Heart right ventricle (tissue), 16 donors: ENCODE data around the gene SF1. TPM values are rescaled to one million over a fixed set of nuclear protein-coding genes. Genes with fewer than 3 reads are reported as not detected.
"Not testable (repeated sequence)": the region's sequence is repeated elsewhere in the genome, so short reads cannot be mapped to it uniquely, and the experiment has no call there.

Experiments
- ATAC-seq, 8 donors: fragments of 200-7000 bp; cut with Tn5 transposase; one replicate each; pipeline ENCODE4 v1.9.1; 2020; ENCODE audit warnings: mild to moderate bottlenecking in 8 of 8, moderate library complexity in 8 of 8, moderate number of reproducible peaks in 1 of 8
- DNase-seq, 2 donors: peaks; one replicate each; pipeline ENCODE4 v3.0.0-alpha.2; 2020
- H3K27ac ChIP-seq, 10 donors: fragments of 200-600 bp; sonication (generic) in 2 of 10; one replicate each; pipeline versions ENCODE4 v1.5.0 to v1.8.0; 2020 to 2022; ENCODE audit warnings: mild to moderate bottlenecking in 3 of 10
- H3K27me3 ChIP-seq, 7 donors: fragments of 200-600 bp; one replicate each; pipeline ENCODE4 v1.8.0; 2021 to 2022; ENCODE audit warnings: mild to moderate bottlenecking in 2 of 7
- H3K36me3 ChIP-seq, 9 donors: fragments of 200-600 bp; sonication (generic) in 1 of 9; one replicate each; pipeline versions ENCODE4 v1.5.0 to v1.8.0; 2020 to 2022; ENCODE audit warnings: mild to moderate bottlenecking in 2 of 9
- H3K4me1 ChIP-seq, 9 donors: fragments of 200-600 bp; sonication (generic) in 1 of 9; one replicate each; pipeline versions ENCODE4 v1.5.0 to v1.8.0; 2020 to 2022; ENCODE audit warnings: mild to moderate bottlenecking in 4 of 9
- H3K4me3 ChIP-seq, 10 donors: fragments of 200-600 bp; sonication (generic) in 2 of 10; one replicate each; pipeline versions ENCODE4 v1.5.0 to v1.8.0; 2020 to 2022; ENCODE audit warnings: mild to moderate bottlenecking in 7 of 10, moderate library complexity in 2 of 10
- H3K9me3 ChIP-seq, 11 donors: fragments of 200-600 bp in 10 of 11; sonication (generic) in 2 of 11; one replicate each; pipeline versions ENCODE4 v1.5.0 to v1.8.0; 2013 to 2022; ENCODE audit warnings: mild to moderate bottlenecking in 2 of 11, control low read depth in 1 of 11, moderate library complexity in 1 of 11
- WGBS, 2 donors: extraction: QIAGEN DNeasy Blood & Tissue Kit; methylation state at CpG; one replicate each; pipeline ENCODE4 v1.1.7; 2013; ENCODE audit warnings: inconsistent platforms in 1 of 2; 5-methylcytosine and 5-hydroxymethylcytosine counted together
- intact Hi-C, 10 donors: fragments of 100-400 bp; cut with DNase I; formaldehyde crosslinking; loops; one replicate each; pipeline versions ENCODE4 v1.11.1 to v1.14.2; 2022
- polyA plus RNA-seq, 2 donors: library from polyadenylated mRNA; stranded (reverse); fragments of 200-250 nt; gene quantifications; one replicate each; pipeline ENCODE4 v1.2.3, GENCODE V29; 2013
- total RNA-seq, 10 donors: library from RNA; stranded (reverse); fragmentation: NEBNext Ultra II Directional in 3 of 10; extraction: Animal tissue kit (Norgen Biotek cat#: 25700) in 3 of 10; gene quantifications; one replicate each; pipeline versions ENCODE4 v1.2.1 to v1.2.4, GENCODE V29; 2021 to 2023
- TF ChIP-seq, protein P1 (sequence below), 9 donors: fragments of 200-600 bp; sonication (generic) in 2 of 9; IDR thresholded peaks; one replicate each; pipeline versions ENCODE4 v1.5.0 to v1.8.0; 2021 to 2022; ENCODE audit warnings: antibody characterized with exemption in 9 of 9, mild to moderate bottlenecking in 5 of 9, moderate library complexity in 1 of 9
- donor health status: Arrhythmogenic right ventricular cardiomyopathy.
- donor health status: ischemic (EF 13 %, LVEDD 7.1; RV severe dilation, severe dysfunction).
- donor health status: healthy with polysubstance abuse.
- donor health status: DM: no; HTN: yes; CAD: no.
- donor health status: DM: no; HTN: no; CAD: no.
- donor health status: ischemic (EF 25% LVEDD 6.9; RV normal size, moderate dysfunction).
- donor health status: ischemic (EF 25% LVEDD 5.7; RV mildly dilated, moderate dysfunction).
- donor health status: healthy.
- donor health status: DM: yes; HTN: yes; CAD: no.
- donor health status: Ischemic cardiomyopathy.
- donor health status: ischemic (EF 35%, LVEDD 5.7; RV mildly dilated, moderate dysfunction).
- donor health status: nonischemic (EF 11% LVEDD 7.7; RV severe dilation, severe dysfunction).
- donor health status: DM: yes; HTN: yes; CAD: no.
- donor health status: PGD.
- donor health status: ischemic (EF 29% LVEDD 5.4; RV normal size, mild dysfunction).
- donor health status: nonischemic (EF 23%, LVEDD 6.1; RV moderate dilation, normal function).

SF1 gene
- total and polyA plus RNA-seq, 12 donors = 45.6 to 201 (median 160) TPM

DNA sequence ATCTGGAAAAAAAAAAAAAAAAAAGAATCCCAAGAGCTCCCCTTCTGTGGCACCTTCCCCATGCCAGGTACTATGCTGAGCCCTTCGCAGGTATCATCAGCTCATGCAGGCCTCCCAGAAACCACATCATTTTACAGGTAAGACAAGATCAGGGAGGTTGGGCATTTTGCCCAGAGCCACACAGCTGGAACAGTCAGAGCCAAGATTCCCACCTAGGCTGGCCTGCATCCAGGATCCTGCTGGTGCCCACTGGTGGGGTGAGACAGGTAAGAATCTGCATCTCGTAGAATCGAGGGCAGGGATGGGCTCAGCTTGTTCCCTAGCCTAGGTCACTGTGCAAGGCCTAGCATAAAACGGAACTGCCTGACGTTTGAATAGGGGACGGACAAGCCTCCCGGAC, 47.7 kb upstream of the SF1 start:
- intact Hi-C loops = no loop called here
- TF ChIP-seq, protein P1, sequence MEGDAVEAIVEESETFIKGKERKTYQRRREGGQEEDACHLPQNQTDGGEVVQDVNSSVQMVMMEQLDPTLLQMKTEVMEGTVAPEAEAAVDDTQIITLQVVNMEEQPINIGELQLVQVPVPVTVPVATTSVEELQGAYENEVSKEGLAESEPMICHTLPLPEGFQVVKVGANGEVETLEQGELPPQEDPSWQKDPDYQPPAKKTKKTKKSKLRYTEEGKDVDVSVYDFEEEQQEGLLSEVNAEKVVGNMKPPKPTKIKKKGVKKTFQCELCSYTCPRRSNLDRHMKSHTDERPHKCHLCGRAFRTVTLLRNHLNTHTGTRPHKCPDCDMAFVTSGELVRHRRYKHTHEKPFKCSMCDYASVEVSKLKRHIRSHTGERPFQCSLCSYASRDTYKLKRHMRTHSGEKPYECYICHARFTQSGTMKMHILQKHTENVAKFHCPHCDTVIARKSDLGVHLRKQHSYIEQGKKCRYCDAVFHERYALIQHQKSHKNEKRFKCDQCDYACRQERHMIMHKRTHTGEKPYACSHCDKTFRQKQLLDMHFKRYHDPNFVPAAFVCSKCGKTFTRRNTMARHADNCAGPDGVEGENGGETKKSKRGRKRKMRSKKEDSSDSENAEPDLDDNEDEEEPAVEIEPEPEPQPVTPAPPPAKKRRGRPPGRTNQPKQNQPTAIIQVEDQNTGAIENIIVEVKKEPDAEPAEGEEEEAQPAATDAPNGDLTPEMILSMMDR (IDR thresholded peaks at IDR 0.05) = no peak

DNA sequence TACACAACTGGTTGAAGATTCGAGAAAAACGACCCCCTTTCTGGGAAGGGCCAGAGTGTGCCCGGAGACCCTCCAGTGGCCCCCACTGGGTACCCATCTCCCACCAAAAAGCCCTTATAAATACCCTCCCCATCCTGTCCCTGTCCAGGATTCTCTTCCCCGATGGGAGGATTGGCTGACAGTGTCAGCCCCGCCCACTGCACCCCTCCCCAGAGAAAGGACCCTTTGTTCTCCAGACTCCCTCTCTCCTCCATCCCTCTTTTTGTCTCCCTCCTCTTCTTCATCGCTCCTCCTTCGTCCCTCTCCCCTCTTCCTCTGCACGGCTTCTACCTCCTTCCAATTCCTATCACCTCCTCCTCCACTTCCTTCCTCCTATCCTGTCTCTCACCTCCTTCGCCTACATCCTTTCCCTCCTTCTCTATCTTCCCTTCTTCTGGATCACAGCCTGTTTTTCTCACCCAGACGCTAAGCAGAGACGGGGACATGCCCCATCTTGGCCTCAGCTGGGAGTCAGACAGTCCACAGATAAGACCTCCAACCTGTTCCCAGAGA, 45.3 kb upstream of the SF1 start:
- DNase-seq = no peak
- no peaks in the 10 kb centered on the region for H3K27me3 ChIP-seq
- intact Hi-C loops = no loop called here
- TF ChIP-seq, protein P1 (IDR thresholded peaks at IDR 0.05) = no peak
- no peak for ATAC-seq
- H3K27ac ChIP-seq = no peak overlapping the region
- H3K4me1 ChIP-seq = no peaks in the 10 kb centered on the region
- H3K9me3 ChIP-seq = no peaks in the 10 kb centered on the region
- WGBS, 2 donors = 52 to 63% methylated on average over 11 of the region's 11 CpGs
- H3K36me3 ChIP-seq = no peaks in the 10 kb centered on the region
- no peak overlapping the region for H3K4me3 ChIP-seq

More for the DNA sequence above, 47.7 kb upstream of the SF1 start:
- no peaks in the 10 kb centered on the region for H3K27me3 ChIP-seq
- WGBS, 2 donors = 91 to 92% methylated on average over 7 of the region's 7 CpGs
- DNase-seq (no peak), ATAC-seq (no peak)
- no peaks in the 10 kb centered on the region for H3K9me3 ChIP-seq
- H3K4me3 ChIP-seq = no peak overlapping the region
- no peak overlapping the region for H3K27ac ChIP-seq
- no peaks in the 10 kb centered on the region for H3K4me1 ChIP-seq
- H3K36me3 ChIP-seq = no peaks in the 10 kb centered on the region

DNA sequence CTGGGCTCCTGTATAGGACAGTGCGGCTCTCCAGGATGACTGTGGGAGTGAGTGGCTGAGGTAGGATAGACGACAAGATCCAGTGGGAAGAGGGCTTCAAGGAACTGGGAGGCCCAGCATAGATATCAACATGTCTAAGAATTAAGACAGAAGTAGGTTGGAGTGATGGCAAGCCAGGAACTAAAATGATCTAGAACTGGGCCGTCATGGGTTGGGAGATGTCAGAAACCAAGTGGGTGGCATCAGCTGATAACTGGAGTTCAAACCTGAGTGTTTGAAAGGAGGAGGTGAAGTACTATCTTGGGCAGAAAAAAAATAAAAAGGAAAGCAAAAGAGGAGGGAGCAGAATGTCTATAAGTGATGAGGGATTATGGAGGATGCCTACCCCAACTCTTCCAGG, 39.1 kb upstream of the SF1 start:
- H3K9me3 ChIP-seq = no peaks in the 10 kb centered on the region
- WGBS, 2 donors = 75% methylated on average over 3 of the region's 3 CpGs
- H3K27me3 ChIP-seq = no peaks in the 10 kb centered on the region
- TF ChIP-seq, protein P1 (IDR thresholded peaks at IDR 0.05) = no peak
- no peak for DNase-seq
- no peaks in the 10 kb centered on the region for H3K36me3 ChIP-seq
- H3K27ac ChIP-seq = no peak overlapping the region
- ATAC-seq = no peak
- intact Hi-C loops = no loop called here
- H3K4me3 ChIP-seq = no peak overlapping the region
- H3K4me1 ChIP-seq = no peaks in the 10 kb centered on the region

DNA sequence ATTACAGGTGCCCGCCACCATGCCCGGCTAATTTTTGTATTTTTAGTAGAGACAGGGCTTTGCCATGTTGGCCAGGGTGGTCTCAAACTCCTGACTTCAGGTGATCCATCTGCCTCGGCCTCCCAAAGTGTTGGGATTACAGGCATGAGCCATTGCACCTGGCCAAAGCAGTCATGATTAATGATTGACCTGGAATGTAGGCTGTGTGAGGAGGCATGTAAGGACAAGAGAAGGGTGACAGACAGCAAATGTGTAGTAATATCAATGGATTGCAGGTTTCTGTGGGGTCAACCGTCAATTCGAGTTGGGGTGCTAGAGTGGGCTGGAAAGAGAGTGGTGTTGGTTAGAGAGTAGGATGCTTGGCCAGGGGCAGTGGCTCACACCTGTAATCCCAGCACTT, 37.1 kb upstream of the SF1 start:
- DNase-seq, H3K27me3 ChIP-seq, H3K9me3 ChIP-seq, H3K27ac ChIP-seq, ATAC-seq, intact Hi-C loops, H3K4me1 ChIP-seq, H3K36me3 ChIP-seq, H3K4me3 ChIP-seq: not testable (repeated sequence)
- 87 to 93% methylated on average over 5 of the region's 5 CpGs for WGBS, 2 donors

DNA sequence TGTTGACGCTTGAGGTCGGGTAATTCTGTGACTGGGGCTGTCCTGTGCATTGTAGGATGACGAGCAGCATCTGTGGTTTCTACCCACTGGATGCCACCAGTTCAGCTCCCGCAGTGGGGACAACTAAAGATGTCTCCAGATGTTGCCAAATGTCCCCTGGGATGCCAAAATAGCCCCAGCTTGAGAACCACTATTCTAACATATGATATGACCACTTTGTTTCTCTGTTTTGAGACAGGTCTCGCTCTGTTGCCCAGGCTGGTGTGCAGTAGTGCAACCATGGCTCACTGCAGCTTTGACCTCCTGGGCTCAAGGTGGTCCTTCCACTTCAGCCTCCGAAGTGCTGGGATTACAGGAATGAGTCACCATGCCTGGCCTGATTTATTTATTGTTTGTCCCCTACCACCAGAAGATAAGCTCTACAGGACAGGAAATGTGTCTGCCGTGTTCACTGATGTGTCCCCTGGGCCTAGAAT, 36.4 kb upstream of the SF1 start:
- no peak overlapping the region for H3K4me3 ChIP-seq
- H3K4me1 ChIP-seq = peaks cover 0 to 7% (median 5%) of the 10 kb centered on the region in 9 donors
- TF ChIP-seq, protein P1 (IDR thresholded peaks at IDR 0.05) = no peak
- no peak overlapping the region for H3K27ac ChIP-seq
- intact Hi-C loops = no loop called here
- H3K27me3 ChIP-seq = no peaks in the 10 kb centered on the region
- WGBS, 2 donors = 60 to 68% methylated on average over 7 of the region's 7 CpGs
- H3K36me3 ChIP-seq = no peaks in the 10 kb centered on the region
- ATAC-seq = no peak
- no peaks in the 10 kb centered on the region for H3K9me3 ChIP-seq
- DNase-seq = no peak
